GM12801 (cell line): ENCODE results near the gene CKM.

ENCODE experiments used
- TF ChIP-seq, protein P1 (sequence below): IDR thresholded peaks from one replicate; pipeline ENCODE4 v1.5.1; 2011; ENCODE audit warnings: control low read depth; ENCODE audit not compliant: insufficient read length; ENCODE audit errors: extremely low read depth

CKM gene

DNA sequence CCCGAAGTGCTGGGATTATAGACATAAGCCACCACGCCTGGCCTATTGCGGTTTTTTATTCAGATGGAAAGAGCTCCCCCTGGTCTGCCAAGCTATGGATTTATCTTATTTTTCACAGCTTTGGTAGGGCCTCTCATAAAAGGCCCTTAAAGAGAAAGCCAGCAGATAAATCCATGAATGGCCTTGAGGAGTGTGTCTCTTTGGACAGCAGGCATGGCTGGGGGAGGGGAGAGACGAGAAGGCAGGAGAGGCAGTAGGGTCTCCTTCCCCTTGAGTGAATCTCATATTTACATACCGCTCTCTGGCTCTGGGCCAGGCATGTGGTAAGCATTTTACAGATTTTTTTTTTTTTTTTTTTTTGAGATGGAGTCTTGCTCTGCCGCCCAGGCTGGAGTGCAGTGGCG, 46.4 kb downstream of the CKM start:
- TF ChIP-seq, protein P1, sequence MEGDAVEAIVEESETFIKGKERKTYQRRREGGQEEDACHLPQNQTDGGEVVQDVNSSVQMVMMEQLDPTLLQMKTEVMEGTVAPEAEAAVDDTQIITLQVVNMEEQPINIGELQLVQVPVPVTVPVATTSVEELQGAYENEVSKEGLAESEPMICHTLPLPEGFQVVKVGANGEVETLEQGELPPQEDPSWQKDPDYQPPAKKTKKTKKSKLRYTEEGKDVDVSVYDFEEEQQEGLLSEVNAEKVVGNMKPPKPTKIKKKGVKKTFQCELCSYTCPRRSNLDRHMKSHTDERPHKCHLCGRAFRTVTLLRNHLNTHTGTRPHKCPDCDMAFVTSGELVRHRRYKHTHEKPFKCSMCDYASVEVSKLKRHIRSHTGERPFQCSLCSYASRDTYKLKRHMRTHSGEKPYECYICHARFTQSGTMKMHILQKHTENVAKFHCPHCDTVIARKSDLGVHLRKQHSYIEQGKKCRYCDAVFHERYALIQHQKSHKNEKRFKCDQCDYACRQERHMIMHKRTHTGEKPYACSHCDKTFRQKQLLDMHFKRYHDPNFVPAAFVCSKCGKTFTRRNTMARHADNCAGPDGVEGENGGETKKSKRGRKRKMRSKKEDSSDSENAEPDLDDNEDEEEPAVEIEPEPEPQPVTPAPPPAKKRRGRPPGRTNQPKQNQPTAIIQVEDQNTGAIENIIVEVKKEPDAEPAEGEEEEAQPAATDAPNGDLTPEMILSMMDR = no peak

GRCh38 chr19:45275370-45275971, 47.2 kb downstream of the CKM start:
- TF ChIP-seq, protein P1 = no peak

DNA sequence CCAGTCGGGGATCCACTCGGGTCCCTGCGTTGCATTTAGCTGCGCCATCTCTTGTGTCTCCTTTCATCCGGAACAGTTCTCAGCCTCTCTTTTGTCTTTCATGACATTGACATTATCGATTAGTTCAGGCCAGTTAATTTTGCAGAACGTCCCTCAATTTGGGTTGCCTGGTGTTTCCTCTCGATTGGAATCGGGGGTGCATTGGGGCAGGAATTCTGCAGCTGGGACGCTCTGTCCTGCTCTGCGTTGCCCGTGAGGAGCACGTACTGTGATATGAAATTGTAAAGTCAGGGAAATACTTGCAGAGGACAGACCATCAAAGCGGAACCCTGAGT, 49.2 kb downstream of the CKM start:
- TF ChIP-seq, protein P1 = no peak

DNA sequence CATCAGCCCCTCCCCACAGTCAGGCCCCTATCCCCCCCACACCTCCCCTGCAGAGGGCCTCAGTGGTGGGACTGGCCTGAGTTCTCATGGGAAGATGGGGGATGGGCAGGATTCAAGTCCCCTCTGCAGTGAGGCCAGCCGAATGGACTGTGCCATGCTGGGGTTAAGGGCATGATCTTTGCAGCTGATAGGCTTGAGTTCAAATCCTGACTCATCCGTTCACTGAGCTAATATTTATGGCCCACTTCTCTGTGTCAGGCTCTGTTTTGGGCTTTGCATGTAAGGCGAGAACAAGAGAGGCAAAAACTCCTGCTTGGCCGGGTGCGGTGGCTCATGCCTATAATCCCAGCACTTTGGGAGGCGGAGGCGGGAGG, 51.0 kb downstream of the CKM start:
- TF ChIP-seq, protein P1 = no peak

- TF ChIP-seq, protein P1 = no peak
Observed at GRCh38 chr19:45271098-45271734, 51.5 kb downstream of the CKM start.

GRCh38 chr19:45267296-45267695, 55.4 kb downstream of the CKM start:
- TF ChIP-seq, protein P1 = no peak

DNA sequence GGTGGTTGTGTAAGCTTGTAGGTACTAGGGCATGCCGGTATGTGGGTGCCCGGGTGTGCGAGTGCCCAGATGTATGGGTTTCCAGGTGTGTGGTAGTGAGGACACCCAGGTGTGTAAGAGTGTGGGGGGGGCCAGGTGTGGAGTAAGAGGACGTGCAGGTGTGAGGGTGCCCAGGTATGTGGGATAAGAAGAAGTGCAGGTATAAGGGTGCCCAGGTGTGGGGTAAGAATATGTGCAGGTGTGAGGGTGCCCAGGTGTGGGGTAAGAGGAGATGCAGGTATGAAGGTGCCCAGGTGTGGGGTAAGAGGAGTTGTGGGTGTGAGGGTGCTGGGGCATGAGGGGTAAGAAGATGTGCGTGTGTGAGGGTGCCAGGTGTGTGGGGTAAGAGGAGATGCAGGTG, 57.3 kb downstream of the CKM start:
- TF ChIP-seq, protein P1 = no peak
